A549 (cell line): ENCODE results near the gene UROC1.

Experiments used
- CTCF ChIP-seq: fragments of >200 bp; sonication (Bioruptor Twin); formaldehyde crosslinking; IDR thresholded peaks from 3 replicates; pipeline ENCODE4 v1.5.1; 2016
- USF2 ChIP-seq: fragments of 450-650 bp; IDR thresholded peaks from 2 replicates; pipeline ENCODE4 v1.6.1; 2014; ENCODE audit warnings: antibody characterized with exemption

DNA sequence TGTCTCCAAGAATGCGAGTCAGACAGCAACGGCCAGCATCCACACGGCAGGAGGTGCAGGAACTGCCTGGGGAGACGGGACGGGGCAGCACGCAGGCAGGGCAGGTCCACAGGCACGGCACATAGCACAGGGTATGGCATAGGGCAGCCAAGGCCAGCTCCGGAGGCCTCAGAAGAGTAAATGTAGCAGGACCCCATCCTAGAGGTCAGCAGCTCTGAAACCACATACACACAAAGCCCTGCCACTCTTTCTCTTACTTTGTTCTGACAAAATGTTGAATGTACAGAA, 68.7 kb downstream of the UROC1 start:
- TF ChIP-seq USF2, result no peak
- no peak for TF ChIP-seq CTCF
